C4-2B (cell line): ENCODE data around the gene CFLAR.
"Not testable (repeated sequence)": the region's sequence is repeated elsewhere in the genome, so short reads cannot be mapped to it uniquely, and the experiment has no call there.

ENCODE experiments used
- H3K27ac ChIP-seq: fragments of 450-650 bp; 2 replicates; pipeline ENCODE4 v1.5.1; 2017
- CTCF ChIP-seq: fragments of 450-650 bp; conservative IDR thresholded peaks from 2 replicates; pipeline ENCODE4 v1.5.1; 2017; ENCODE audit warnings: mild to moderate bottlenecking
- ZFX ChIP-seq: fragments of 450-650 bp; IDR thresholded peaks from 2 replicates; pipeline ENCODE4 v1.6.1; 2017

The CFLAR gene

GRCh38 chr2:201183365-201183727, 67.4 kb downstream of the CFLAR start:
- TF ChIP-seq CTCF (no peak), ZFX (no peak)
- no peak overlapping the region for H3K27ac ChIP-seq

GRCh38 chr2:201183835-201184234, 67.9 kb downstream of the CFLAR start:
- not testable (repeated sequence) for H3K27ac ChIP-seq

GRCh38 chr2:201184248-201184647, 68.3 kb downstream of the CFLAR start:
- H3K27ac ChIP-seq = not testable (repeated sequence)

GRCh38 chr2:201185863-201186262, 69.9 kb downstream of the CFLAR start:
- H3K27ac ChIP-seq = no peak overlapping the region
- TF ChIP-seq ZFX = no peak
- TF ChIP-seq CTCF = no peak

GRCh38 chr2:201186982-201187381, 71.0 kb downstream of the CFLAR start:
- no peak overlapping the region for H3K27ac ChIP-seq
- TF ChIP-seq CTCF = no peak
- no peak for TF ChIP-seq ZFX

GRCh38 chr2:201188449-201188848, 72.5 kb downstream of the CFLAR start:
- no peak for TF ChIP-seq CTCF
- no peak for TF ChIP-seq ZFX
- H3K27ac ChIP-seq = no peak overlapping the region

- H3K27ac ChIP-seq = no peak overlapping the region
- TF ChIP-seq ZFX (no peak), CTCF (no peak)
These were observed 75.3 kb downstream of the CFLAR start for GRCh38 chr2:201191132-201191875.

GRCh38 chr2:201194097-201194496, 78.1 kb downstream of the CFLAR start:
- TF ChIP-seq ZFX (no peak), CTCF (no peak)
- H3K27ac ChIP-seq = no peak overlapping the region
